WERI-Rb-1 (cell line): Measurements from ENCODE around the gene FNBP1.

Source experiments
- DNase-seq: peaks from one replicate; pipeline ENCODE4 v3.0.0-alpha.2; 2020
- H3K27ac ChIP-seq: fragments of 250-450 bp; sonication (Bioruptor Pico); 2 replicates; pipeline ENCODE4 v1.5.1; 2020; ENCODE audit warnings: mild to moderate bottlenecking, moderate library complexity
- H3K27me3 ChIP-seq: fragments of 250-450 bp; sonication (Bioruptor Pico); 2 replicates; pipeline ENCODE4 v1.5.1; 2021; ENCODE audit warnings: mild to moderate bottlenecking, low read depth, moderate library complexity; ENCODE audit not compliant: insufficient read depth, severe bottlenecking
- H3K36me3 ChIP-seq: fragments of 250-450 bp; sonication (Bioruptor Pico); 2 replicates; pipeline ENCODE4 v1.5.1; 2020; ENCODE audit warnings: mild to moderate bottlenecking, moderate library complexity
- H3K4me3 ChIP-seq: 2 replicates; pipeline ENCODE4 v1.5.1; 2011; ENCODE audit warnings: low read depth, mild to moderate bottlenecking, control low read depth, low read length
- H3K9me3 ChIP-seq: fragments of 250-450 bp; sonication (Bioruptor Pico); 2 replicates; pipeline ENCODE4 v1.5.1; 2021; ENCODE audit warnings: mild to moderate bottlenecking, moderate library complexity; ENCODE audit not compliant: severe bottlenecking
- CTCF ChIP-seq: IDR thresholded peaks from 2 replicates; pipeline ENCODE4 v1.5.1; 2011; ENCODE audit warnings: low read depth, mild to moderate bottlenecking, control low read depth, inconsistent platforms, low read length

The FNBP1 gene

GRCh38 chr9:129899620-129900019 lies 143.4 kb downstream of the FNBP1 start:
- DNase-seq, result no peak
- no peak for TF ChIP-seq CTCF
- Histone ChIP-seq H3K27ac (no peak overlapping the region), H3K27me3 (no peaks in the 10 kb centered on the region), H3K36me3 (peaks cover 52% of the 10 kb centered on the region), H3K9me3 (no peaks in the 10 kb centered on the region), H3K4me3 (no peak overlapping the region)

- H3K36me3 ChIP-seq, result peaks cover 55% of the 10 kb centered on the region
- H3K4me3 ChIP-seq, result no peak overlapping the region
- DNase-seq, result no peak
- no peaks in the 10 kb centered on the region for H3K9me3 ChIP-seq
- no peaks in the 10 kb centered on the region for H3K27me3 ChIP-seq
- TF ChIP-seq CTCF, result no peak
- no peak overlapping the region for H3K27ac ChIP-seq
Observed at GRCh38 chr9:129898185-129898584, 144.8 kb downstream of the FNBP1 start.

- H3K27ac ChIP-seq, result no peak overlapping the region
- TF ChIP-seq CTCF, result no peak
- peaks cover 48% of the 10 kb centered on the region for H3K36me3 ChIP-seq
- H3K4me3 ChIP-seq, result no peak overlapping the region
- DNase-seq, result no peak
- H3K9me3 ChIP-seq, result no peaks in the 10 kb centered on the region
- H3K27me3 ChIP-seq, result no peaks in the 10 kb centered on the region
Observed at GRCh38 chr9:129897263-129897662, 145.7 kb downstream of the FNBP1 start.

- Histone ChIP-seq H3K27ac (no peak overlapping the region), H3K9me3 (no peaks in the 10 kb centered on the region), H3K27me3 (no peaks in the 10 kb centered on the region), H3K36me3 (peaks cover 39% of the 10 kb centered on the region), H3K4me3 (no peak overlapping the region)
- no peak for DNase-seq
- TF ChIP-seq CTCF, result no peak
Observed at GRCh38 chr9:129895376-129896268, 147.4 kb downstream of the FNBP1 start.

- no peaks in the 10 kb centered on the region for H3K9me3 ChIP-seq
- no peak overlapping the region for H3K27ac ChIP-seq
- H3K27me3 ChIP-seq, result no peaks in the 10 kb centered on the region
- H3K36me3 ChIP-seq, result peaks cover 32% of the 10 kb centered on the region
- TF ChIP-seq CTCF, result no peak
- DNase-seq, result no peak
- no peak overlapping the region for H3K4me3 ChIP-seq
Observed at GRCh38 chr9:129894120-129894823, 148.7 kb downstream of the FNBP1 start.
